Neural crest cell (in vitro differentiated cells): ENCODE results near the gene KRT76. TPM values are rescaled to one million over a fixed set of nuclear protein-coding genes. Genes with fewer than 3 reads are reported as not detected.

Experiments
- DNase-seq: peaks from one replicate; pipeline ENCODE4 v3.0.0; 2021; ENCODE audit warnings: low read depth, mixed read lengths, low spot score
- H3K27ac Mint-ChIP-seq: one replicate; pipeline ENCODE4 v1.8.0; 2021; ENCODE audit warnings: mild to moderate bottlenecking, mixed read lengths; ENCODE audit not compliant: unreplicated experiment
- H3K27me3 Mint-ChIP-seq: 2 replicates; pipeline ENCODE4 v1.8.0; 2021; ENCODE audit warnings: low read depth, mild to moderate bottlenecking, mixed read lengths
- H3K36me3 Mint-ChIP-seq: 2 replicates; pipeline ENCODE4 v1.8.0; 2021; ENCODE audit warnings: low read depth, mild to moderate bottlenecking, mixed read lengths
- H3K4me1 Mint-ChIP-seq: 2 replicates; pipeline ENCODE4 v1.8.0; 2021; ENCODE audit warnings: mixed read lengths
- H3K4me3 Mint-ChIP-seq: one replicate; pipeline ENCODE4 v1.8.0; 2021; ENCODE audit warnings: mild to moderate bottlenecking, mixed read lengths
- H3K9me3 Mint-ChIP-seq: 2 replicates; pipeline ENCODE4 v1.8.0; 2021; ENCODE audit warnings: mixed read lengths
- total RNA-seq: library from RNA; stranded (reverse); gene quantifications from 2 replicates; pipeline ENCODE4 v1.2.1, GENCODE V29; 2021
- TF ChIP-seq, protein P1 (sequence below): fragments of 200-600 bp; sonication (generic); conservative IDR thresholded peaks from 2 replicates; pipeline ENCODE4 v1.5.0; 2021; ENCODE audit warnings: antibody characterized with exemption, mild to moderate bottlenecking

Gene KRT76
- total RNA-seq, 1 donor from 2014 or later: not detected

DNA sequence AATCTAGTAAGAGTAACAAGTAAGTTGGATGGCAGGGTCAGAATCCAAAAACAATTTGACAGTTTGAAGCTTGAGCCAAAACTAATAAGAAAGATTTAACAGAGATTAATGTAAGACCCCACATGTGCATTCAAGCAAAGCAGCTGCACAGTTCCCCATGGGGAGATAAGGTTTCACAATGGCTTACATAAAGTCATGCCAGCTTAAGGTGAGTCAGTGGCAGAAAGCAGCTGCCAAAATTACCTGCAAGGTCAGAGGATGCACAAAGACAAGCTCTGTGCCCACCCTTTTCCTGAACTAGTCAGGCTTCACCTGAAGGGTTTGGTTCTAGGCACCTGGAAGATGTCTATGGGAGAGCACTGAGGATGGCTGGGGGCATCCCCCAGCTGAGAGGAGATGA is 37.2 kb downstream of the KRT76 start:
- no peaks in the 10 kb centered on the region for H3K4me1 Mint-ChIP-seq
- no peaks in the 10 kb centered on the region for H3K36me3 Mint-ChIP-seq
- TF ChIP-seq, protein P1, sequence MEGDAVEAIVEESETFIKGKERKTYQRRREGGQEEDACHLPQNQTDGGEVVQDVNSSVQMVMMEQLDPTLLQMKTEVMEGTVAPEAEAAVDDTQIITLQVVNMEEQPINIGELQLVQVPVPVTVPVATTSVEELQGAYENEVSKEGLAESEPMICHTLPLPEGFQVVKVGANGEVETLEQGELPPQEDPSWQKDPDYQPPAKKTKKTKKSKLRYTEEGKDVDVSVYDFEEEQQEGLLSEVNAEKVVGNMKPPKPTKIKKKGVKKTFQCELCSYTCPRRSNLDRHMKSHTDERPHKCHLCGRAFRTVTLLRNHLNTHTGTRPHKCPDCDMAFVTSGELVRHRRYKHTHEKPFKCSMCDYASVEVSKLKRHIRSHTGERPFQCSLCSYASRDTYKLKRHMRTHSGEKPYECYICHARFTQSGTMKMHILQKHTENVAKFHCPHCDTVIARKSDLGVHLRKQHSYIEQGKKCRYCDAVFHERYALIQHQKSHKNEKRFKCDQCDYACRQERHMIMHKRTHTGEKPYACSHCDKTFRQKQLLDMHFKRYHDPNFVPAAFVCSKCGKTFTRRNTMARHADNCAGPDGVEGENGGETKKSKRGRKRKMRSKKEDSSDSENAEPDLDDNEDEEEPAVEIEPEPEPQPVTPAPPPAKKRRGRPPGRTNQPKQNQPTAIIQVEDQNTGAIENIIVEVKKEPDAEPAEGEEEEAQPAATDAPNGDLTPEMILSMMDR: no peak
- no peak overlapping the region for H3K4me3 Mint-ChIP-seq
- H3K9me3 Mint-ChIP-seq: no peaks in the 10 kb centered on the region
- DNase-seq: no peak
- no peak overlapping the region for H3K27ac Mint-ChIP-seq
- H3K27me3 Mint-ChIP-seq: peaks cover 73% of the 10 kb centered on the region

DNA sequence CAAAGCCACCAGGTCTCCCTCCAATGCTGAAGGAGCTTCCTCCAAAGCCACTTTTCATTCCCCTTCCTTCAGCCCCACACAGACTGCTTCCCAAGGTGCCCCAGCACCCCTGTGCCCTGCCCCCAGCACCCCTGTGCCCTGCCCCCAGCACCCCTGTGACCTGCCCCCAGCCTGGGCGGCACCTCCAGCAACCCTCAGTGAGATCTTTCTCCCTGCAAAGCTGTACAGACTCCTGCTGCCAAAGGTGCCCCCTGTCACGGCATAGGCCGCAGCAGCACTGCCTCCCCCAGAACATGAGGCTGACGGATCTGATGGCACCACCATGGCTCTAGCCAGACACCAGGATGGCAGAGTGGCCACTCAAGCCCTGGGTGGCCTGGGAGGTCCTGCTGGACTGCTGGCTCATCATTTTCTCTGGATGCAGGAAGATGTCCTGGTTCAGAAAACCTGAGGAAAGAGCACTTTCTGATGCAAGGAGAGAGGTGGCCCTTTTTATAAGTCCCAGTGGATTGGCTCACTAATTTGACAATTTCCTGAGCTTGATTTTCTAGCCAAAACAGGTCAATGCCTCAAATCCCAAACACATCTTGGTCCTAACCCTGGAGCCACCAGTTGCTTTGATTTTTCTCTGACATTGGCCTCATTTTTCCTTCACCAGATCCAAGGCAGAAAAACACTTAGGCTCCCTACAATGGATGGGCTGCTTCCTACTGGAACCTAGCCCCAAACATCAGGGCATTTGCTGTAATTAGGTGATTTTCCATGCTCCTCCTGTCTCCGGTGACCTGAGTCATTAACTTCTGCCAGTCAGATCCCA is 41.1 kb downstream of the KRT76 start:
- peaks cover 82% of the 10 kb centered on the region for H3K27me3 Mint-ChIP-seq
- H3K4me3 Mint-ChIP-seq: no peak overlapping the region
- no peak for DNase-seq
- H3K27ac Mint-ChIP-seq: no peak overlapping the region
- H3K4me1 Mint-ChIP-seq: no peaks in the 10 kb centered on the region
- TF ChIP-seq, protein P1: no peak
- no peaks in the 10 kb centered on the region for H3K36me3 Mint-ChIP-seq
- no peaks in the 10 kb centered on the region for H3K9me3 Mint-ChIP-seq

DNA sequence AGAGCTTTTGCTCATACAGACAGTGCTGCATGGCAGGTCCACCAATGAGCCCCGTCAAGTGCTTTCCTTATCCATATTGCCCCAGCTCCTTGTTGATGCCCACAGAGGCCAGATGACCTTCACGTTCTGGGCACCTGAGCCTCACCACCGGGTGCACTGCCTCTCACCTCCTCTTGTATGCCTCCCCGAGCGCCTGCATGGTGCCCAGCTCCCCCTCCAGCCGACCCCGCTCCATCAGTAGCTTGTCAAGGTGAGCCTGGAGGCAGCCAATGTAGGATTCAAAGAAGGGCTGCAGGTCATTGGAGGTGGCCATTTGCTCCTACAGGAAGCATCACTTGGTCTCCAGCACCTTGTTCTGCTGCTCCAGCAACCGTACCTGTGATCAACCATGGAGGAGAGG is 42.0 kb downstream of the KRT76 start:
- H3K4me1 Mint-ChIP-seq: no peaks in the 10 kb centered on the region
- H3K27me3 Mint-ChIP-seq: peaks cover 84% of the 10 kb centered on the region
- no peak for DNase-seq
- no peaks in the 10 kb centered on the region for H3K36me3 Mint-ChIP-seq
- H3K27ac Mint-ChIP-seq: no peak overlapping the region
- TF ChIP-seq, protein P1: no peak
- no peaks in the 10 kb centered on the region for H3K9me3 Mint-ChIP-seq
- H3K4me3 Mint-ChIP-seq: no peak overlapping the region

DNA sequence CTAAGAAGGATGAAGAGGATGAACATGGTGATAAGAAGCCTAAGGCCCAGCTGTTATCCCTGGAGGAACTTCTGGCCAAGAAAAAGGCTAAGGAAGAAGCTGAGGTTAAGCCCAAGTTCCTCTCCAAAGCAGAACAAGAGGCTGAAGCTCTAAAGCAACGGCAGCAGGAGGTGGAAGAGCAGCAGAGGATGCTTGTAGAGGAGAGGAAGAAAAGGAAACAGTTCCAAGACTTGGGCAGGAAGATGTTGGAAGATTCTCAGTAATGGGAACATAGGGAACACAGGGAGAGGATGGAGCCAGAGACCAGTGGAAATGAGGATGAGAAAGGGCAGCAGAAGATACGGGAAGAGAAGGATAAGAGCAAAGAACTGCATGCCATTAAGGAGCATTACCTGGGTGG is 46.4 kb downstream of the KRT76 start:
- Mint-ChIP-seq H3K27me3 (peaks cover 94% of the 10 kb centered on the region), H3K27ac (no peak overlapping the region), H3K9me3 (no peaks in the 10 kb centered on the region), H3K36me3 (no peaks in the 10 kb centered on the region), H3K4me3 (no peak overlapping the region), H3K4me1 (no peaks in the 10 kb centered on the region)
- TF ChIP-seq, protein P1: no peak
- DNase-seq: no peak

DNA sequence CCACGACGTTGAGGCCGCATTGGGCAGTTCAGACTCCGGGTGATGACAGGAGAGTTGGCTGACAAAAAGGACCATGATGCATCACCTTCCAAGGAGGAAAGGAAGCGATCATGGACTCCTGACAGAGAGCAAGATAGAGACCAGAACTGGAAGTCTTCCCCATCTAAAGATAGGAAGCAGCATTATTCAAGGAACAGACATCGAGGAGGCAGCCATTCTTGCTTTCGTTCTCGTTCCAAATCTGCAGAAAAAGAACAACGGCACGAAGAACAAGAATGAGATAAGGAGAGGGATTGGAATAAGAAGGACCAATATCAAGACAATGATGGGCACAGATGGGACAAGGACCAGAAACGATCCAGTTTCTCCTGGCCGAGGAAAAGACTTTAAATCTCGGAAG is 46.8 kb downstream of the KRT76 start:
- no peak for DNase-seq
- Mint-ChIP-seq H3K27ac (no peak overlapping the region), H3K27me3 (peaks cover 93% of the 10 kb centered on the region), H3K36me3 (no peaks in the 10 kb centered on the region), H3K4me3 (no peak overlapping the region), H3K4me1 (no peaks in the 10 kb centered on the region), H3K9me3 (no peaks in the 10 kb centered on the region)
- TF ChIP-seq, protein P1: no peak
